OCI-LY1 (cell line): Measurements from ENCODE around the gene AHCTF1.
"Not testable (repeated sequence)": the region's sequence is repeated elsewhere in the genome, so short reads cannot be mapped to it uniquely, and the experiment has no call there.

Experiments used
- H2AFZ ChIP-seq: fragments of 200-600 bp; sonication (generic), shearing (Covaris generic); 2 replicates; pipeline ENCODE4 v1.6.0; 2014; ENCODE audit warnings: antibody characterized with exemption, mild to moderate bottlenecking, low read length
- H3F3A ChIP-seq: fragments of 200-600 bp; sonication (generic), shearing (Covaris generic); 2 replicates; pipeline ENCODE4 v1.6.0; 2014; ENCODE audit warnings: mild to moderate bottlenecking, antibody characterized with exemption, low read length, moderate library complexity; ENCODE audit not compliant: insufficient read depth
- H3K27ac ChIP-seq: fragments of 200-600 bp; sonication (generic); 2 replicates; pipeline ENCODE4 v1.5.1; 2014; ENCODE audit warnings: low read length, mixed run types, mild to moderate bottlenecking, low read depth; ENCODE audit not compliant: poor library complexity, severe bottlenecking
- H3K27me3 ChIP-seq: fragments of 200-600 bp; sonication (generic); 2 replicates; pipeline ENCODE4 v1.6.0; 2014; ENCODE audit warnings: antibody characterized with exemption, mild to moderate bottlenecking, low read length, moderate library complexity; ENCODE audit not compliant: insufficient read depth
- H3K36me3 ChIP-seq: fragments of 200-600 bp; sonication (generic); 2 replicates; pipeline ENCODE4 v1.6.1; 2014; ENCODE audit warnings: mild to moderate bottlenecking, antibody characterized with exemption, low read length, moderate library complexity, mixed read lengths; ENCODE audit not compliant: insufficient read depth
- H3K4me1 ChIP-seq: fragments of 200-600 bp; sonication (generic); 2 replicates; pipeline ENCODE4 v1.5.1; 2014; ENCODE audit warnings: mild to moderate bottlenecking, low read length, moderate library complexity; ENCODE audit not compliant: insufficient read depth, severe bottlenecking
- H3K4me2 ChIP-seq: fragments of 200-600 bp; sonication (generic), shearing (Covaris generic); 2 replicates; pipeline ENCODE4 v1.6.1; 2014; ENCODE audit warnings: low read length
- H3K4me3 ChIP-seq: fragments of 200-600 bp; sonication (generic); 2 replicates; pipeline ENCODE4 v1.5.1; 2014; ENCODE audit warnings: low read length, low read depth, mild to moderate bottlenecking, mixed read lengths; ENCODE audit not compliant: poor library complexity, severe bottlenecking
- H3K79me2 ChIP-seq: fragments of 200-600 bp; shearing (Covaris generic); 2 replicates; pipeline ENCODE4 v1.6.1; 2016; ENCODE audit warnings: mixed run types, low read length, mixed read lengths; ENCODE audit not compliant: insufficient read depth
- H3K9ac ChIP-seq: fragments of 200-600 bp; sonication (generic), shearing (Covaris generic); 2 replicates; pipeline ENCODE4 v1.6.1; 2014; ENCODE audit warnings: mild to moderate bottlenecking, low read length, mixed read lengths
- H3K9me2 ChIP-seq: fragments of 200-600 bp; sonication (generic), shearing (Covaris generic); 2 replicates; pipeline ENCODE4 v1.6.1; 2014; ENCODE audit warnings: low read depth, mild to moderate bottlenecking, low read length, mixed read lengths
- H3K9me3 ChIP-seq: fragments of 200-600 bp; shearing (Covaris generic); 2 replicates; pipeline ENCODE4 v1.6.1; 2014; ENCODE audit warnings: low read length, mixed read lengths
- H4K20me1 ChIP-seq: fragments of 200-600 bp; sonication (generic), shearing (Covaris generic); 2 replicates; pipeline ENCODE4 v1.6.0; 2016; ENCODE audit warnings: mild to moderate bottlenecking, low read length; ENCODE audit not compliant: insufficient read depth
- CTCF ChIP-seq: fragments of 200-600 bp; sonication (generic), shearing (Covaris generic); IDR thresholded peaks from 2 replicates; pipeline ENCODE4 v1.5.1; 2017; ENCODE audit warnings: mild to moderate bottlenecking, antibody characterized with exemption, low read length, moderate library complexity, mixed read lengths
- EZH2 ChIP-seq: fragments of 200-600 bp; sonication (generic), shearing (Covaris generic); IDR thresholded peaks from 2 replicates; pipeline ENCODE4 v1.8.0; 2017; ENCODE audit warnings: borderline replicate concordance, mixed run types, mild to moderate bottlenecking, antibody characterized with exemption, low read length, moderate library complexity, mixed read lengths

AHCTF1 gene

GRCh38 chr1:246876431-246876830, 55.3 kb downstream of the AHCTF1 start:
- no peak overlapping the region for H3K27ac ChIP-seq
- no peak overlapping the region for H2AFZ ChIP-seq
- peaks cover 73% of the 10 kb centered on the region for H3K36me3 ChIP-seq
- H3K4me2 ChIP-seq: no peak overlapping the region
- no peaks in the 10 kb centered on the region for H3K4me1 ChIP-seq
- no peak overlapping the region for H3K4me3 ChIP-seq
- H3K79me2 ChIP-seq: no peaks in the 10 kb centered on the region
- no peaks in the 10 kb centered on the region for H4K20me1 ChIP-seq
- H3K9ac ChIP-seq: no peak overlapping the region
- H3K9me3 ChIP-seq: no peaks in the 10 kb centered on the region
- no peaks in the 10 kb centered on the region for H3K9me2 ChIP-seq
- H3F3A ChIP-seq: no peaks in the 10 kb centered on the region
- no peaks in the 10 kb centered on the region for H3K27me3 ChIP-seq
- TF ChIP-seq EZH2 (no peak), CTCF (no peak)

DNA sequence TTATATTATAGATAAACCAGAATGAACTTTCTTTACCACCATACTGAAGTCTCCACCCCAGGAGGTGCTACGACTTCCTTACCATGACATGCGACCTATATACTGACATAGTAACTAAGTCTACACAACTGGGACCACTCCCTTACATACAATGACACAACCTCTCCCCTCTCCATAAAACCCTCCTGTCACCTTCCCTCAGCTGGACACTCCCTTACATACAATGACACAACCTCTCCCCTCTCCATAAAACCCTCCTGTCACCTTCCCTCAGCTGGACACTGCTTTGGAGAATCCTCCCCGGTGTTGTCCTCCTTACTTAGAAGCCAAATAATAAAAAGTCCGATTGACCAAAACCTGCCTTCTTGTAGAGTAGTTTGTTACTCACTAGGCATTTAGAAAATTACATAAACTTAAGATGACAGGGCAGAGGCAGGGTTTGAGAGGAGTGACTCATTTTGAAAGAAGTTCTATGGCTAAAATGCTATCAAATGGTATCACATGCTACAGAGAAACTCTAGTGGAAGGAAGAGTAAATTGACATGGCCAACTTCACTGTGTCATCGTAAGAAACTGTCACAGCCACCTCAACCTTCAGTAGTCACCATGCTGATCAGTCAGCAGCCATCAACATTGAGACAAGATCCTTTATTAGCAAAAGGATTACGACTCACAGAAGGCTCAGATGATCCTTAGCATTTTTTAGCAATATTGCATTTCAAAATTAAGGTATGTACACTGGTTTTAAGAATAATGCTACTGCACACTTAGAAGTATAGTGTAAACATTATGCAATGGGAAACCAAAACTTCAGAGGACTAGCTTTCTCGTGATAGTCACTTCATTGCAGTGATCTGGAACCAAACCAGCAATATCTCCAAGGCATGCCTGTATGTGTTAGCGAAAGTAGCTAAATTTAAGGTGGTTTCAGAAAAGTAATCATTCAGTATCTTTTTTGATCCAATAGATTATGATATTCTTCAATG, 56.4 kb downstream of the AHCTF1 start:
- Histone ChIP-seq H3K9me3 (no peaks in the 10 kb centered on the region), H3F3A (no peaks in the 10 kb centered on the region), H3K4me2 (no peak overlapping the region), H3K36me3 (peaks cover 83% of the 10 kb centered on the region), H3K9ac (no peak overlapping the region), H2AFZ (no peak overlapping the region), H3K27me3 (no peaks in the 10 kb centered on the region), H3K27ac (no peak overlapping the region), H4K20me1 (no peaks in the 10 kb centered on the region), H3K9me2 (no peaks in the 10 kb centered on the region), H3K4me3 (no peak overlapping the region), H3K79me2 (no peaks in the 10 kb centered on the region), H3K4me1 (no peaks in the 10 kb centered on the region)
- TF ChIP-seq CTCF: no peak
- no peak for TF ChIP-seq EZH2

DNA sequence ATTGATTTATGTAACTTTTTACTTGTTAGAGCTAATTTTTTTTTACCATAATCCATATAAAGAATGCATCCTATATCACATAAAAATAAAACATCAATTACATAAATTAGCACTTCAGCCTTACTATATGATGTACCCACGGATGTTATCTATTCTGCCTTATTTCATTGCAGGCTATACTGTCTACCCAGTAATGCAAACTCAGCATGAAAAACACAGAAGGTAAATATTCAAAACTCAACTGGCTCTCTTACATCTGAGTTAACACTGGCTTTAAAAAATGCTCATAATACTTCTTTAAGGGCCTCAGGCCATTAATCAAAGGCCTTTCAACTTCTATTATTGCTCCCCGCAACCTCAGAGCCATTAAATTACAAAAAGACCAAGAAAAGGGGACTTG, 65.8 kb downstream of the AHCTF1 start:
- Histone ChIP-seq H3K4me3 (no peak overlapping the region), H3K27me3 (no peaks in the 10 kb centered on the region), H3F3A (no peaks in the 10 kb centered on the region), H3K9me2 (no peaks in the 10 kb centered on the region), H3K79me2 (no peaks in the 10 kb centered on the region), H3K4me2 (no peak overlapping the region), H3K4me1 (no peaks in the 10 kb centered on the region), H3K27ac (no peak overlapping the region), H3K9ac (no peak overlapping the region), H4K20me1 (no peaks in the 10 kb centered on the region), H2AFZ (no peak overlapping the region), H3K9me3 (no peaks in the 10 kb centered on the region), H3K36me3 (peaks cover 78% of the 10 kb centered on the region)
- TF ChIP-seq CTCF (no peak), EZH2 (no peak)

DNA sequence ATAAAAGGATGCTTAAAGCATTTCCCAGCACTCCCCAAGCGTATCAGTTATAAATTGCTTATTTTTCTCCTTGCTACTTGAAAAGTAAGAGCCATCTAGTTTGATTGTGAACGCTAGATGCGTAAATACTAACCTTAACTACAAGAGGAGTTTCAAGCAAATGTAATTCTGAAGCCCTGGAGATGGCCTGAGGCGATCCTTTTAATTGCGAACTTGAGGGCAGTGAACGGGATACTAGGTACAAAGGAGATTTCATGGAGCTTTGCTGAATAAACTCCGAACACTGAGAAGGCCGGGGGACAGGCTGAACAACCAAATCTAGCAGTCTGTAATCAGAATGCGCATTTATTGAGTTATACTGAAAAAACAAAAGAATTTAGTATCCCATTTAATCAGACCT, 68.0 kb downstream of the AHCTF1 start:
- H3K4me1 ChIP-seq, H3K27ac ChIP-seq, H3F3A ChIP-seq, H2AFZ ChIP-seq, H3K4me3 ChIP-seq, H3K9ac ChIP-seq, H3K9me3 ChIP-seq, H4K20me1 ChIP-seq, H3K9me2 ChIP-seq, H3K4me2 ChIP-seq, H3K27me3 ChIP-seq, H3K79me2 ChIP-seq: not testable (repeated sequence)
- H3K36me3 ChIP-seq: peaks cover 79% of the 10 kb centered on the region
